Measurements from ENCODE around the gene TIGD4.

The TIGD4 gene

DNA sequence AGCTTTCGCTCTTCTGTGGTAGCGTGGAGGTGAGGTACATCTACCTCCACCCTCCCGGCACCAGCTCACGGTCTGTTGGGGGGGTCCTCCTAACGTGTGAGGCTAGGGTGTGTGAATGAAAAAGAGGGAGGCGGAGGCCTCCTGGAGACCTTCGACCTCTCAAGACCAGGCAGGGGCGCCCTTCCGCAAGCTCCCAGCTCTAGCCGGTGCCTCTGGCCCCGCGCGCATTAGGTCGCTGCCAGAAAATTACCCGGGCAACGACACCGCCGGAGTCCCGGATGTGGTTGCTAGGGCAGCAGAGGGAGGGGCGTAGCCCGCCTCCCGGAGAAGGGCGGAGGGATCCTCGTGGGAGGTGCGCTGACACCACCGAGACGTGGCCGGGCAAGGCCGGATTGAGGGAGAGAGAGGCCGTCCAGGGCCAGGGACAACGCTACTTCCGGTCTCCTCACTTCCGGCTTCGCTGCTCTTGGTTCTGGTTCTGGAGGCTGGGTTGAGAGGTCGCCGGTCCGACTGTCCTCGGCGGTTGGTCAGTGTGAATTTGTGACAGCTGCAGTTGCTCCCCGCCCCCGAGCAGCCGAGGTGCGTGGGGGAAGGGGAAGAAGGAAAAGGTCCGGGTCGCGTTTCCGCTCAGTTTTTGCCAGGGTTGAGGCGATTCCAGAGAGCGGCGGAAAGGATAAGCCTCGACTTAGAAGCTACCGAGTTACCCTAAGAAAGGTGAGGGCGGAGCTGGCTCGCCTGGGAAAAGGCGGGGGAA, at the start of gene TIGD4, which contains the start of gene ARFIP1:
Gene TIGD4, minus strand, starts transcription at position 218 of the 754 bp plus-strand sequence. CDS start 8,726 bp downstream, outside the sequence.
Gene ARFIP1, plus strand, starts transcription at position 442 of the 754 bp plus-strand sequence. CDS start 49,680 bp downstream, outside the sequence.
- DNase-seq (ENCODE audit: low spot score): peak; percentile 92

DNA sequence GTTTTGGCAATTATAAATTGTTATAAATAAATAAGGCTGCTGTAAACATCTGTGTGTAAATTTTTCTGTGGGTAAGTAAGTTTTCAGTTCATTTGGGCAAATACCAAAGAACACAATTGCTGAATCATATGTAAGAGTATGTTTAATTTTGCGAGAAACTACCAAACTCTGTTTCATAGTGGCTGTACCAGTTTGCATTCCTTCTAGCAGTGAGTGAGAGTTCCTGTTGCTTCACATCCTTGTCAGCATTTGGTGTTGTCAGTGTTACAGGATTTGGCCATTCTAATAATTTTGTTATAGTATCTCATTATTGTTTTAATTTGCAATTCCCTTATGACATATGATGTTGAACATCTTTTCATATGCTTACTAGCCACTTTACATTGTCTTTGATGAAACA, 48.6 kb upstream of the TIGD4 start:
- no peak for DNase-seq (ENCODE audit: low spot score)

DNA sequence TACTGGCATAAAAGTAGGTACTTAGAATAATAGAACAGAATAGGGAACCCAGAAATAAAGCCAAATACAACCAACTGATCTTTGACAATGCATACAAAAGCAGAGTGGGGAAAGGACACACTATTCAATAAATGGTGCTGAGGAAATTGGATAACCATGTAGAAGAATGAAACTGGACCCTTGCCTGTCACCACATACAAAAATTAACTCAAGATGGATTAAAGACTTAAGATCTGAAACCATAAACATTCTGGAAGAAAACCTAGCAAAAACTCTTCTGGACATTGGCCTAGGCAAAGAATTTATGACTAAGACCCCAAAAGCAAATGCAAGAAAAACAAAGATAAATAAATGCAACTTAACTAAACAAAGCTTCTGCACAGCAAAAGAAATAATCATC, 45.8 kb upstream of the TIGD4 start:
- DNase-seq (ENCODE audit: low spot score): no peak

DNA sequence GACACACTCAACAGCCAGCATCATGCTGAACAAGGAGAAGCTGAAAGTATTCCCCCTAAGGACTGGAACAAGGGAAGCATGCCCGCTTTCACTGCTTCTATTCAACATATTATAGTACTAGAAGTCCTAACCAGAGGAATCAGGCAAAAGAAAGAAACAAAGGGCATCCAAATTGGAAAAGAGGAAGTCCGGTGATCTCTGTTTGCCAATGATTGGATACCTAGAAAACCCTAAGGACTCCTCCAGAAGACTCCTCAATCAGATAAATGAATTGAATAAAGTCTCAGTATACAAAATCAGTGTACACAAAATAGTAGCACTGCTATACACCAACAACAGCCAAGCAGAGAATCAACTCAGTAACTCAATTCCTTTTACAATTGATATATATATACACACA, 45.0 kb upstream of the TIGD4 start:
- no peak for DNase-seq (ENCODE audit: low spot score)

DNA sequence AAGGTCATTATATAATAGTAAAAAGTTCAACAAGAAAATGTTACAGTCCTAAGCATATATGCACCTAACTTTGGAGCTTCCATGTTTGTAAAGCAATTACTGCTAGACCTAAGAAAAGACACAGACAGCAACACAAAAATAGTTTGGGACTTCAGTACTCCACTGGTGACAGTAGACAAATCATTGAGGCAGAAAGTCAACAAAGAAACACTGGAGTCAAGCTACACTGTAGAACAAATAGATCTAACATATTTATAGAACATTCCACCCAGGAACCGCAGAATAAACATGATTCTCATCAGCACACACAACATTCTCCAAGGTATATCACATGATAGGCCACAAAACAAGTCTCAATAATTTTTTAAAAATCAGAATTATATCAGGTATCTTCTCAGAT, 42.8 kb upstream of the TIGD4 start:
- no peak for DNase-seq (ENCODE audit: low spot score)

DNA sequence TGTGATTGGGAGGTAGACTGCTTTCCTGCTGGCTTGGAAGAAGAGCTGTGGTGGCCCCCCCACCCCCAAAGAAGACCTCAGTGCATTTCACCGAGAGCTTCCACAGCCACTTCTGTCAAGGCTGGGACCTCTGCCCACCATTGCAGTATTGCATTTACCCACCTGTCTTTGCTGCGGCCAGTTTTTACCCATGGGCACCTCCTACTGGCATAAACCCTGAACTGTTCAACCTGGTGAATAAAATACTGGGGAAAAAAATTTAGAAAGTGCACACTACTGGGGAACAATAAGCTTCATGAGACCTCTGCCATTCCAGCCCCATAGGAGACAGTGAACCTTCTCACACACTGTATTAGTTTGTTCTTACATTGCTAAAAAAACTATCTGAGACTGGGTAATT, 40.5 kb upstream of the TIGD4 start:
- no peak for DNase-seq (ENCODE audit: low spot score)

DNA sequence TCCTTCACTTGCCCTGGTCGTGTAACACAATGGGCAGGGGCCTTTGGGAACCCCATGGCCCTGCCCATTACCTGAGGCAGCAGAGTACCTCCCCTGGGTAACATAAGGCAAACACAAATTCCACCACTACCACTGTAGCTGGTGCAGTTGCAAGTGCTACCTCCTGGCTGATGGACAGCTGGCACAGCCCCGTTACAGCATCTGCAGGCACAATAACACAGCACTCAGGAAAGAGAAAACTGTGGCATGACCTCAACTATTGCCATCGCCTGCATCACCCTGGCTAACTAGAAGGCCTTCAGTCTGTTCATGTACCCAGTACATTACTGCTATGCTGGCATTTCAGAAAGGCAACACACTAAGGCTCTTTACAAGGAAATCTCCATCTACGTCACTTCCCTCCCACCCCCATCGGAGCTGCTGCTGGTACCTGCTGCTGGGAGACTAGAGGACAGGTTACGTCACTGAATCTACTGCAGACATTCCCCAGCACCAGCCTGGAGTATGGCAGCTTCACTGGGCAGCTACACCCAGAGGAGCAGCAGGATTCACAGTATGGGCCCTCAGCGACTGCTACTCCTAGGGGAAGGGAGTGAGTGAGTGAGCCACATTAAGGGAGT, 39.6 kb upstream of the TIGD4 start:
- no peak for DNase-seq (ENCODE audit: low spot score)

DNA sequence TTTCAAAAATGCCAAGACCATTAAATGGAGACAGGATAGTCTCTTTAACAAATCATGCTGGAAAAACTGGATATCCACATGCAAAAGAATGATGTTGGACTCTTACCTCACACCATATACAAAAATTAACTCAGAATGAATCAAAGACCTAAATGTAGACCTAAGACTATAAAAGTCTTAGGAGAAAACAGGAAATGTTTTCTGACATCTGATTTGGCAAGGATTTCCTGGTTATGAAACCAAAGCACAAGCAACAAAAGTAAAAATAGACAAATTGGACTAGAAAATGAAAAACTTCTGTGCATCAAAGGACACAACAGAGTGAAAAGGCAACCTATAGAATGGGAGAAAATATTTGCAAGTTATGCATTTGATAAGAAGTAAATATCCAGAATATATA, 37.8 kb upstream of the TIGD4 start:
- no peak for DNase-seq (ENCODE audit: low spot score)

DNA sequence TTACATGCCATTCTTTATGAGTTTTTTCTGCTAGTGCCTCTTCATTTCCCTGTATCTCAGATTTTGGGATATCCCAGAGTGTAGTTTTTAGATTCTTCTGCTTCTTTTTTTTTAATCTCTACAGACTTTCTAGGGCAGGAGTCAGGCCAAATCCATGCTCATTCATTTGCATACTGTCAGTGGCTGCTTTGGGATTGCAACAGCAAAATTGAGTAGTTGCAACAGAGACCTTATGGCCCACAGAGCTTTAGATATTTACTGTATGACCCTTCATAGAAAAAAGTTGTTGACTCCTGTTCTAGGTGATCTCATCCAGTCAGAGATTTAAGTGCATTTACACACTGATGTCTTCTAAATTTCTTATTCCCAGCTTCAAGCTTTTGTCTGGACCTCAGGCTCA, 35.5 kb upstream of the TIGD4 start:
- DNase-seq (ENCODE audit: low spot score): no peak

DNA sequence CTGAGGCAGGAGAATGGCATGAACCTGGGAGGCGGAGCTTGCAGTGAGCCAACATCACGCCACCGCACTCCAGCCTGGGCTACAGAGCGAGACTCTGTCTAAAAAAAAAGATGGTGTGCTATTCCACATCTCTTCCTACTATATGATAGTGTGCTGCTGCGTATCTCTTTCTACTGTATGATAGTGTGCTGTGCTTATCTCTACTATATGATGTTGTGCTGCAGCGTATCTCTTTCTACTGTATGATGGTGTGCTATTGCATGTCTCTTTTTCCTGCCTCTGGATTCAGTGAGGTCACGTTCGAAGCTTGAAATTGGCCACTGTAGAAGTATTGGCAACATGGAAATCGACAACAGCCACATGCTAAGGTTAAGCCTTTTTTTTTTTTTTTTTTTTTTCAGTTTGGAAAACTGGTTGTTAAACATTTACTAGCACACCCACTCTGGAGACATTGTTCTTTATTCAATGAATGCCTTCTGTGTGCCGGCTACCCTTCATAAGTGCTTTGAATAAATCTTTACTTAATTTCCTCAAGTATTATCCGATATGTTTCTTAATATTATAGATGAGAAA, 31.3 kb upstream of the TIGD4 start:
- DNase-seq (ENCODE audit: low spot score): no peak

DNA sequence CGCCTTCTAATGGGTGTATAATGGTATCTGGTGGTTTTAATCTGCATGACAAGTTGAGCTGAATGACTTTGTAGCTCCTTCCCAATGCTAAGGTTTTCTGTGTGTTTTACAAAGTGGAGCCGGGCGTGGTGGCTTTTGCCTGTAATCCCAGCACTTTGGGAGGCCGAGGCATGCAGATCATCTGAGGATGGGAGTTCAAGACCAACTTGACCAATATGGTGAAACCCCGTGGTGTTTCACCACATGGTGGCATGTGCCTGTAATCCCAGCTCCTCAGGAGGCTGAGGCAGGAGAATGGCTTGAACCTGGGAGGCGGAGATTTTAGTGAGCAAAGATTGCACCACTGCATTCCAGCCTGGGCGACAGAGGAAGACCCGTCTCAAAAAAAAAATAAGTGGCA, 29.1 kb upstream of the TIGD4 start:
- DNase-seq (ENCODE audit: low spot score): no peak

DNA sequence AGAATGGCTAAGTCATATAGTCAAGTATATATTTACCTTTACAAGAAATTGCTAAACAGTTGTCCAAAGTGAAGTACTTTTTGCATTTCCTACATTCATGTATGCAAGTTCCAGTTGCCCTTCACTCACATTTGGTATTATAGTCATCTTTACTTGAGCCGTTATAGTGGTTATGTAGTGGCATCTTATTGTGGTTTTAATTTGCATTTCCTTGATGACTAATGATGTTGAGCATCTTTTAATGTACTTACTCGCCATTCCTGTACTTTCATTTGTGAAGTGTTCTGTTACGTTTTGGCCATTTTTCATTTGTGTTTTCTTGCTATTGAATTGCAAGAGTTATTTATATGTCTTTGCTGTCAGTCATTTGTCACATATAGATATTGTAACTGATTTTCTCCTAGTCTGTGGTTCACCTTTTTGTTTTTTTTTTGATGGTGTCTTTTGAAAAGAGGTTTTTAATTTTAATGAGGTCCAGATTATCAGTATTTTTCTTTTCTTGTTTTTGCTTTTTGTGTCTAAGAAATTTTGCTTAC, 27.8 kb upstream of the TIGD4 start:
- DNase-seq (ENCODE audit: low spot score): no peak

DNA sequence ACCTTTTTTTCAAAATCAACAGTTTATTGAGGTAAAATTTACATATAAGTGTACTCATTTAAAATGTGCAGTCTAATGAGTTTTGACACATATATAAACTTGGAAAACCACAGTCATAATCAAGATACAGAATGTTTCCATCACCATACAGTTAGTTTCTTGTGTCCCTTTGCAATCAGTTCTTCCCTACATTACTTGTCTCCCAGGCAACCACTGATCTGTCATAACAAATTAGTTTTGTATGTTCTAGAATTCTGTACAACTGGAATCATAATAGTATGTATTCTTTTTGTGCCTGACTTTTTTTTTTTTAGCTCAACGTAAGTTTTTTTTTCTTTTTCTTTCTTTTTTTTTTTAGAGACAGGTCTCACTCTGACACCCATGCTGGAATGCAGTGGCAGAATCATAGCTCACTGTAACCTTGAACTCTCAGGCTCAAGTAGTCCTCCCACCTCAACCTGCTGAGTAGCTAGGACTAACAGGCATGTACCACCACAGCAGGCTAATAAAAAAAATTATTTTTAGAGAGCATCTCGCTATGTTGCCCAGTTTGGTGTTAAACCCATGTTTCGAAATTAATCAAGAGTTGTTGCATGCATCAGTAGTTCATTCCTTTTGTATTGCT, 27.1 kb upstream of the TIGD4 start:
- no peak for DNase-seq (ENCODE audit: low spot score)

DNA sequence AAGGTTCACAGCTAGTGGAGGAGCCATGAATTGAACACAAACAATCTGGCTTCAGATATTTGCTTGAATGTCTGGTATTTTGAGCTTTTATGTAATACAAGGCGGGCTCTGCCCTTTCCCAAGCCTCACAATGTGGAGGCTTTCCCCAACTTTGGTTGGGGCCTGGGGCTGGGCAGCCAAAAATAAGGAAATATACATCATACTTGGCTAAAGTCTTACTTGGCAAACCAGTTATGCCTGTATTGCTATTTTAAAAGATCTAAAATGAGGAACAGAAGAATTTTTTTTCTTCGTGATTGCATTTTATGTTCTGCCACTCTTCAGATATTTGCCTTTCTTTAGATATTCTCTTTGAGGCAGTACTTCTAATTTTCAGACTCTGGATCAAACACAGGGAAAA, 26.3 kb upstream of the TIGD4 start:
- DNase-seq (ENCODE audit: low spot score): no peak

DNA sequence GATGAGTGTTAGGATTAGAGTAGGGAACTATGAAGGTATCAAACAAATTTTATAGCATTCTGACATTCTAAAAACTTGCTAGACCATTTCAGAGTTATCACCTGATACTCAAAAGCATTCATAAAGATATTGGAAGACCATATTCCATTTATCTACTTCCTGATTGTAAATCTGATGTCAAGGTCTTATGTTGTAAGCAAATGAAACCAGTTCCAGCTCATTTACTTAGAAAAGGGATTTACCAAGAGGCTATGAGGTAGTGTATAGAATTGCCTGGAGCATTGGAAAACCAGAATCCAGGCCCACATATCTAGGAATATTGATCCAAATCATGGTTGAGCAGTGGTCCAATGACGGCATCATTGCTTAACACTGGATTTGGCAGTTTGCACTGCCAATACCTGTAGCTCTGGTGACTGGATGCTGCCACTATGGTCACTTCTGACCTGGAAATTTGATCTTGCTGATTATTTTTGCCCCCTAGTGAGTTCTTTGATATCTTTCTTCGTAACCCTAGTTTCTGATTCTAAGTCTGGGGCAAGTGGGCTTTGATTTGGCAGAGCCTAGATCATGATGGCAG, 25.6 kb upstream of the TIGD4 start:
- DNase-seq (ENCODE audit: low spot score): no peak

DNA sequence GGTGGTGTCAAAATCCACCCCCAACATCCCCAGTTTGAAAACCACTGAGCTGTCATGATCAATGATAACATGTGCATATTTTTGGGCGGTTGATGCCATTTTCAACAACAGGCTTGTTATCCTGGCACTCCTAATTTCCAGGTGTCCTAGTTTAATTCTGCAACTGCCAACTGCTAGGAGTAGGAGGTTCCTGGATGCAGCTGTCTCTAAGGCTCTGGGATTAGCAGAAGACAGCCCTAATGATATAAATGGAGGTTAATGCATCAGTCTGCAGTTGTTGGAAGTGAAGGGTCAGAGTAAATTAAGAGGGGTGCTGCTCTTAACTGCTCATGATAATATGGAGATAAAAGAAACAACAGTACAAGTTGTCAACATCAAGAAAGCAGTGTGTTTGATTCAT, 24.0 kb upstream of the TIGD4 start:
- no peak for DNase-seq (ENCODE audit: low spot score)

DNA sequence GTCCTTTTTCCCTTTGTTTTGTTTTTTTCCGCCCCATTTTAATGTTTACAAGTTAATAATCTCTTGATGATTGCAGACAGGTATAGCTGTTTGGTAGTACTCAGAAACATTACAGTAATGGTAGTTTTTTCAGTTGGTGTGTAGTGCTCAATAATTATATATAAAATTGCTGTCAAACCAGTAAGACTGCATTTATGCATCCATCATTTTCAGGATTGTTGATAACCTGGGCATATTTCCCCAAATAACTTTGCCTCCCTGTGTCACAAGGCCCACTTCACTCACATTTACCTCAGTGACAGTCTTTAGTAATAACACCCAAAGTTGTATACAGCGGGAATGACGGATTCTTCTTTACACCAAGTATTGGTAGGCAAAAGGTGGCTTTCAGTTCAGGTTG, 16.4 kb upstream of the TIGD4 start:
- DNase-seq (ENCODE audit: low spot score): no peak

DNA sequence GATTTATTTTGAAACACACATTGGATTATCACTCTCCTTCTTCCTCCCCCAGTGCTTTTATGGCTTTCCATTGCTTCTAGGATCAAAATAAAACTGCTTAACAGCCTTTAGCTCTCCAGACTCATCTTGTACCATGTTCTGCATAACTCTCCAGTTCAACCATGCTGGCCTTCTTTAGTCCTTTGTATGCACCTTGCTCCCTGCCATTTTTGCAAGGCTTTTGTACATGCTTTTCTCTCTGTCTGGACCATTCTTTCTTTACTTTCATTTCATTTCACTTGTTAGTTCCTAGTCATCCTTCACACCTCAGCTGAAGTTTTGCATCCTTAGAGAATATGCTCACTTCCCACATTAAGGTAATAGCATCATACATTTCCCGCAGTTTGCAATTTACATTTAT, 7.1 kb upstream of the TIGD4 start:
- no peak for DNase-seq (ENCODE audit: low spot score)

DNA sequence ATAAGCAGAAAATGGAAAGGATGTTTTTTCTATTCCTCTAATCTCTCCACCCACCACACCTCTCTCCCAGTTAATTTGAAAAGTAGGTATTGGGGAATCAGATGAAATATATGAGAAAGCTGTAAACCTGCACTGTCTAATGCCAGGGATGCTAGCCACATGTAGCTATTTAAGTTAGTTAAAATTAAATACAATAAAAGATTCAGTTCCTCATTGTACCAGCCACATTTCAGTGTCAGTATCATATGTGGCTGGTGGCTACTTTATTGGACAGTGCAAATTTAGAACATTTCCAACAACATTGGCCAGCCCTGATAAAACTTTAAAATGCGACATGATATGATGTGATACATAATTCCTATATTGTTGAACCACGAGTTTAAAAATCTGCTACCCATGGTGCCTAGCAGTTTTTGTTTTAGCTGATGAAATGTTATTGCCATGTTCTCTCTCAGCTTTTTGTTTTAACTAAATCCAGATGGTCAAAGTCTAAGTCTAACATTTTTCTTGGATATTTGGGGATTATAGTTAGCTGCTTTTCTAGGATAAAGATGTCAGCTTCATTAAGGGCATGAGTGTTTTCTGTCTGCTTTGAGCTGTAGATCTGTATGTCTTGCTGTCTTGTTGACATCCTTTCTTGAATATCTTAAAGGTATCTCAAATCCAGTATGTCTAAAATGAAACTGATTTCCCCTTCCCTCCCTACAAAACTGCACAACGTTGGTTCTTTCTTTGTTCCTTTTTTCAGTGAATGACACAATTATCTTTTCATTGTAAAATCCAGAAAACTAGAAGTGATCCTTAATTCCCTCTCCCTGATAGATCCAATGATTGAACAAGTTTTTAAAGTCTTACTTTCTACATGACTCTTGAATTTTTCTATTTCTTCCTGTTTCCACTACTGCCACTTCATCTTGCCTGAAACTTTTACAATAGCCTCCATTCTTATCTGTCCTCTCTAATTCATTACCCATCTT, 6.4 kb upstream of the TIGD4 start:
- DNase-seq (ENCODE audit: low spot score): no peak

DNA sequence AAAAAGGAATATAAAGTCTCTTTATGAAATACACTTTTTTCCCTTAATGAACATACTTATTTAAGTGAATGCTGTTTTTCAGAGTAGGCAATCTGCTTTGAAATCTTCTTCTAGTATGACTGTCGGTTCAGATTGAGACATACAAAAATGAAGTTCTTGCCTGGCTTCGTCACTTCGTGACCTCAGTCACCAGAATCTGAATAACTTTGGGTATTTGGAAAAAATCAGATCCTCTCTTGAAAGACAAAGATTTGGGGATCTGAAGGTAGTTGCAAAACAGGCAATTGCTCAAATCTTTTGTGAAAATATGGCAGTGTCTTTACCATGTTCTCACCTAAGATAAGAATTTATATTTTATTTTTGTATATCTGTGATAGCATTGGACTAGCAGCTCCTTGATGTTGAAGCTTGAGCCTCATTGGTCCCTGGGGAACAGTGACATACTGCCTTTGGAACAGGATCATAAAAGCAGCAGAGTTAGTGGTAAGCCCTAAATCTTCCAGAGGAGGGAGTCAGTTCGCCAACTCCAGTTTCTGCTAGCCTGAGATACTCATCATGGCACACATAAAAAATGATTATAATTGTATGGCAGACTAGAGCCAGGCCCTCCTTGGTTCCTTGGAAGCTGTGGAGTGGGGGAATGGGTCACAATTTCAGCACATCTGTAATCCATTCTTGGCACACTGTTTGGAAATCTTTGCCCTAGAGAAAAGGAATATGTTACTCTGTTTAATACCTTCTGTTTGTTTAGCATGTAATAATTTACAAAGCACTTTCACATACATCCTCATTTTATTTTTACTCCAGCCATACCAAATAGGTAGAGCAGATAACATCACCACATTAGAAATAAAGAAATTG, 5.2 kb upstream of the TIGD4 start:
- DNase-seq (ENCODE audit: low spot score): no peak

Data from germinal center (tissue), 1 donor.